Endometrium (tissue), 2 donors: ENCODE results near the gene EIF4A2.
"Not testable (repeated sequence)": the region's sequence is repeated elsewhere in the genome, so short reads cannot be mapped to it uniquely, and the experiment has no call there.

Experiments used
- FAIRE-seq: peaks from 2 replicates; lab custom pipeline; 2012; peaks lifted over from hg19 to GRCh38; lab: Jason Lieb, UNC
- donor health status: control.
- donor health status: control.

Gene EIF4A2

GRCh38 chr3:186784820-186785494, 1.6 kb downstream of the EIF4A2 start:
- FAIRE-seq, result no peak

- FAIRE-seq, result no peak
Observed at GRCh38 chr3:186785495-186786018, 2.2 kb downstream of the EIF4A2 start.

GRCh38 chr3:186786922-186787321, 3.5 kb downstream of the EIF4A2 start:
- FAIRE-seq, result no peak

- no peak for FAIRE-seq
Observed at GRCh38 chr3:186787642-186788481, 4.5 kb downstream of the EIF4A2 start.

GRCh38 chr3:186788482-186789370, 5.3 kb downstream of the EIF4A2 start:
- no peak for FAIRE-seq

- no peak for FAIRE-seq
Observed at GRCh38 chr3:186789554-186790260, 6.3 kb downstream of the EIF4A2 start.

GRCh38 chr3:186790261-186790981, 7.0 kb downstream of the EIF4A2 start:
- no peak for FAIRE-seq

GRCh38 chr3:186798239-186798874, 15.0 kb downstream of the EIF4A2 start:
- FAIRE-seq, result no peak

GRCh38 chr3:186800285-186800684, 16.9 kb downstream of the EIF4A2 start:
- FAIRE-seq, result no peak

- no peak for FAIRE-seq
Observed at GRCh38 chr3:186802701-186803100, 19.3 kb downstream of the EIF4A2 start.

GRCh38 chr3:186803447-186803846, 20.1 kb downstream of the EIF4A2 start:
- not testable (repeated sequence) for FAIRE-seq

GRCh38 chr3:186806089-186807055, 23.0 kb downstream of the EIF4A2 start, which contains the start of gene RFC4:
RFC4 (minus strand) TSS chr3:186806482; CDS start chr3:186804713, 1,769 bp downstream.
- FAIRE-seq, result no peak

- FAIRE-seq, result no peak
Observed at GRCh38 chr3:186807231-186807630, 23.9 kb downstream of the EIF4A2 start.

GRCh38 chr3:186810336-186810996, 27.1 kb downstream of the EIF4A2 start:
- no peak for FAIRE-seq

GRCh38 chr3:186811313-186811712, 27.9 kb downstream of the EIF4A2 start:
- not testable (repeated sequence) for FAIRE-seq

GRCh38 chr3:186814100-186814499, 30.7 kb downstream of the EIF4A2 start:
- no peak for FAIRE-seq

GRCh38 chr3:186815435-186815834, 32.1 kb downstream of the EIF4A2 start:
- FAIRE-seq, result no peak

- FAIRE-seq, result no peak
Observed at GRCh38 chr3:186818516-186818915, 35.1 kb downstream of the EIF4A2 start.
